Stimulated activated memory B cell treated with anti-CD40 and anti-IgM and Interleukin-4, amounts not matched to agents 10 μg/mL and 1 μg/mL and 100 μg/mL, for 72 hours (primary cell): ENCODE results near the gene THSD7A.

Experiments
- ATAC-seq: fragments of 150-1000 bp; cut with Tn5 transposase; 2 replicates; pipeline ENCODE4 v1.10.0; 2021
- H3K27ac Mint-ChIP-seq: one replicate; pipeline ENCODE4 v1.8.0; 2022; ENCODE audit warnings: mild to moderate bottlenecking, mixed read lengths
- H3K27me3 Mint-ChIP-seq: one replicate; pipeline ENCODE4 v1.8.0; 2022; ENCODE audit warnings: mixed read lengths
- H3K36me3 Mint-ChIP-seq: one replicate; pipeline ENCODE4 v1.8.0; 2022; ENCODE audit warnings: mixed read lengths
- H3K4me1 Mint-ChIP-seq: one replicate; pipeline ENCODE4 v1.8.0; 2022; ENCODE audit warnings: mixed read lengths
- H3K4me3 Mint-ChIP-seq: one replicate; pipeline ENCODE4 v1.8.0; 2022; ENCODE audit warnings: mild to moderate bottlenecking, moderate library complexity, mixed read lengths
- H3K9me3 Mint-ChIP-seq: one replicate; pipeline ENCODE4 v1.8.0; 2022; ENCODE audit warnings: mixed read lengths

THSD7A gene

GRCh38 chr7:11620406-11621253, 211.4 kb downstream of the THSD7A start:
- Mint-ChIP-seq H3K27ac (no peak overlapping the region), H3K36me3 (no peaks in the 10 kb centered on the region)

GRCh38 chr7:11616466-11616865, 215.5 kb downstream of the THSD7A start:
- H3K9me3 Mint-ChIP-seq, result no peaks in the 10 kb centered on the region
- H3K27me3 Mint-ChIP-seq, result no peaks in the 10 kb centered on the region
- no peaks in the 10 kb centered on the region for H3K4me1 Mint-ChIP-seq
- H3K36me3 Mint-ChIP-seq, result no peaks in the 10 kb centered on the region
- ATAC-seq, result no peak
- no peak overlapping the region for H3K27ac Mint-ChIP-seq
- H3K4me3 Mint-ChIP-seq, result no peak overlapping the region

More at GRCh38 chr7:11620406-11621253, 211.4 kb downstream of the THSD7A start:
- Mint-ChIP-seq H3K4me3 (no peak overlapping the region), H3K4me1 (no peaks in the 10 kb centered on the region), H3K27me3 (no peaks in the 10 kb centered on the region), H3K9me3 (no peaks in the 10 kb centered on the region)
- ATAC-seq, result no peak

- Mint-ChIP-seq H3K4me1 (no peaks in the 10 kb centered on the region), H3K27me3 (no peaks in the 10 kb centered on the region), H3K27ac (no peak overlapping the region), H3K36me3 (no peaks in the 10 kb centered on the region), H3K4me3 (no peak overlapping the region), H3K9me3 (no peaks in the 10 kb centered on the region)
- peak; percentile 43 for ATAC-seq
These were observed 216.8 kb downstream of the THSD7A start for GRCh38 chr7:11615174-11615573.

- H3K36me3 Mint-ChIP-seq, result no peaks in the 10 kb centered on the region
- no peak overlapping the region for H3K27ac Mint-ChIP-seq
- no peaks in the 10 kb centered on the region for H3K9me3 Mint-ChIP-seq
- H3K4me3 Mint-ChIP-seq, result no peak overlapping the region
- no peaks in the 10 kb centered on the region for H3K27me3 Mint-ChIP-seq
- H3K4me1 Mint-ChIP-seq, result no peaks in the 10 kb centered on the region
- ATAC-seq, result no peak
These were observed 218.6 kb downstream of the THSD7A start for GRCh38 chr7:11613292-11613930.

- H3K4me1 Mint-ChIP-seq, result no peaks in the 10 kb centered on the region
- no peaks in the 10 kb centered on the region for H3K9me3 Mint-ChIP-seq
- H3K27ac Mint-ChIP-seq, result no peak overlapping the region
- no peak overlapping the region for H3K4me3 Mint-ChIP-seq
- H3K36me3 Mint-ChIP-seq, result no peaks in the 10 kb centered on the region
- no peaks in the 10 kb centered on the region for H3K27me3 Mint-ChIP-seq
- ATAC-seq, result no peak
These were observed 219.3 kb downstream of the THSD7A start for GRCh38 chr7:11612737-11613136.

GRCh38 chr7:11609096-11609670, 222.8 kb downstream of the THSD7A start:
- H3K4me3 Mint-ChIP-seq, result no peak overlapping the region

GRCh38 chr7:11607686-11608085, 224.3 kb downstream of the THSD7A start:
- Mint-ChIP-seq H3K36me3 (no peaks in the 10 kb centered on the region), H3K4me1 (no peaks in the 10 kb centered on the region), H3K4me3 (no peak overlapping the region), H3K27me3 (no peaks in the 10 kb centered on the region), H3K27ac (no peak overlapping the region), H3K9me3 (peaks cover under 1% of the 10 kb centered on the region)
- ATAC-seq, result no peak

More at GRCh38 chr7:11609096-11609670, 222.8 kb downstream of the THSD7A start:
- Mint-ChIP-seq H3K27me3 (no peaks in the 10 kb centered on the region), H3K4me1 (no peaks in the 10 kb centered on the region), H3K36me3 (no peaks in the 10 kb centered on the region), H3K27ac (no peak overlapping the region), H3K9me3 (no peaks in the 10 kb centered on the region)
- ATAC-seq, result no peak

GRCh38 chr7:11605749-11606148, 226.2 kb downstream of the THSD7A start:
- Mint-ChIP-seq H3K4me3 (no peak overlapping the region), H3K27me3 (no peaks in the 10 kb centered on the region), H3K4me1 (no peaks in the 10 kb centered on the region), H3K9me3 (peaks cover 5% of the 10 kb centered on the region), H3K36me3 (no peaks in the 10 kb centered on the region), H3K27ac (no peak overlapping the region)
- no peak for ATAC-seq

GRCh38 chr7:11604505-11604904, 227.5 kb downstream of the THSD7A start:
- no peaks in the 10 kb centered on the region for H3K36me3 Mint-ChIP-seq
- no peak overlapping the region for H3K27ac Mint-ChIP-seq
- peaks cover 6% of the 10 kb centered on the region for H3K9me3 Mint-ChIP-seq
- no peaks in the 10 kb centered on the region for H3K4me1 Mint-ChIP-seq
- no peak for ATAC-seq
- no peak overlapping the region for H3K4me3 Mint-ChIP-seq
- no peaks in the 10 kb centered on the region for H3K27me3 Mint-ChIP-seq

GRCh38 chr7:11601761-11602160, 230.2 kb downstream of the THSD7A start:
- ATAC-seq, result no peak
- H3K9me3 Mint-ChIP-seq, result peaks cover 10% of the 10 kb centered on the region
- H3K4me1 Mint-ChIP-seq, result no peaks in the 10 kb centered on the region
- H3K36me3 Mint-ChIP-seq, result no peaks in the 10 kb centered on the region
- no peak overlapping the region for H3K4me3 Mint-ChIP-seq
- H3K27me3 Mint-ChIP-seq, result no peaks in the 10 kb centered on the region
- no peak overlapping the region for H3K27ac Mint-ChIP-seq

- Mint-ChIP-seq H3K4me1 (no peaks in the 10 kb centered on the region), H3K27me3 (no peaks in the 10 kb centered on the region), H3K27ac (no peak overlapping the region), H3K36me3 (no peaks in the 10 kb centered on the region), H3K4me3 (no peak overlapping the region), H3K9me3 (peaks cover 3% of the 10 kb centered on the region)
- ATAC-seq, result no peak
These were observed 238.7 kb downstream of the THSD7A start for GRCh38 chr7:11593322-11593721.

GRCh38 chr7:11592699-11593098, 239.3 kb downstream of the THSD7A start:
- ATAC-seq, result no peak
- no peak overlapping the region for H3K27ac Mint-ChIP-seq
- no peaks in the 10 kb centered on the region for H3K4me1 Mint-ChIP-seq
- H3K9me3 Mint-ChIP-seq, result no peaks in the 10 kb centered on the region
- H3K4me3 Mint-ChIP-seq, result no peak overlapping the region
- no peaks in the 10 kb centered on the region for H3K27me3 Mint-ChIP-seq
- no peaks in the 10 kb centered on the region for H3K36me3 Mint-ChIP-seq

GRCh38 chr7:11591943-11592342, 240.1 kb downstream of the THSD7A start:
- H3K27me3 Mint-ChIP-seq, result no peaks in the 10 kb centered on the region
- H3K36me3 Mint-ChIP-seq, result no peaks in the 10 kb centered on the region
- no peak overlapping the region for H3K27ac Mint-ChIP-seq
- no peaks in the 10 kb centered on the region for H3K4me1 Mint-ChIP-seq
- H3K4me3 Mint-ChIP-seq, result no peak overlapping the region
- no peaks in the 10 kb centered on the region for H3K9me3 Mint-ChIP-seq
- no peak for ATAC-seq

GRCh38 chr7:11591055-11591633, 240.9 kb downstream of the THSD7A start:
- H3K9me3 Mint-ChIP-seq, result no peaks in the 10 kb centered on the region

GRCh38 chr7:11589251-11589650, 242.7 kb downstream of the THSD7A start:
- Mint-ChIP-seq H3K4me1 (no peaks in the 10 kb centered on the region), H3K36me3 (no peaks in the 10 kb centered on the region), H3K4me3 (no peak overlapping the region), H3K27ac (no peak overlapping the region), H3K27me3 (no peaks in the 10 kb centered on the region), H3K9me3 (no peaks in the 10 kb centered on the region)
- no peak for ATAC-seq

More at GRCh38 chr7:11591055-11591633, 240.9 kb downstream of the THSD7A start:
- H3K4me3 Mint-ChIP-seq, result no peak overlapping the region
- H3K27ac Mint-ChIP-seq, result no peak overlapping the region
- no peaks in the 10 kb centered on the region for H3K27me3 Mint-ChIP-seq
- no peaks in the 10 kb centered on the region for H3K36me3 Mint-ChIP-seq
- no peak for ATAC-seq
- H3K4me1 Mint-ChIP-seq, result no peaks in the 10 kb centered on the region
